MM.1S (cell line): Measurements from ENCODE around the gene WDR31.

Source experiments
- DNase-seq: peaks from one replicate; pipeline ENCODE4 v3.0.0-alpha.2; 2015
- H2AFZ ChIP-seq: fragments of 300-600 bp; sonication (generic); 2 replicates; pipeline ENCODE4 v1.6.0; 2016; ENCODE audit warnings: antibody characterized with exemption, low read length
- H3F3A ChIP-seq: fragments of 300-600 bp; sonication (generic); 2 replicates; pipeline ENCODE4 v1.6.1; 2016; ENCODE audit warnings: mild to moderate bottlenecking, antibody characterized with exemption, low read length, moderate library complexity, mixed read lengths; ENCODE audit not compliant: insufficient read depth
- H3K27ac ChIP-seq: fragments of 300-600 bp; sonication (generic); 2 replicates; pipeline ENCODE4 v1.5.1; 2016; ENCODE audit warnings: mild to moderate bottlenecking, low read length
- H3K27me3 ChIP-seq: fragments of 300-600 bp; sonication (generic); replicated peaks from 2 replicates; pipeline ENCODE4 v1.6.0; 2016; ENCODE audit warnings: low read length; ENCODE audit not compliant: insufficient read depth
- H3K36me3 ChIP-seq: fragments of 300-600 bp; sonication (generic); replicated peaks from 2 replicates; pipeline ENCODE4 v1.6.1; 2016; ENCODE audit warnings: mild to moderate bottlenecking, low read length, mixed read lengths; ENCODE audit not compliant: insufficient read depth
- H3K4me1 ChIP-seq: fragments of 300-600 bp; sonication (generic); 2 replicates; pipeline ENCODE4 v1.6.1; 2016; ENCODE audit warnings: low read length, mixed read lengths
- H3K4me2 ChIP-seq: fragments of 300-600 bp; sonication (generic); 2 replicates; pipeline ENCODE4 v1.6.0; 2016; ENCODE audit warnings: low read depth, low read length
- H3K4me3 ChIP-seq: fragments of 300-600 bp; sonication (generic); 2 replicates; pipeline ENCODE4 v1.5.1; 2016; ENCODE audit warnings: low read length, mixed read lengths
- H3K79me2 ChIP-seq: fragments of 300-600 bp; sonication (generic); 2 replicates; pipeline ENCODE4 v1.6.1; 2016; ENCODE audit warnings: mixed run types, low read length, mixed read lengths
- H3K9ac ChIP-seq: fragments of 300-600 bp; sonication (generic); 2 replicates; pipeline ENCODE4 v1.6.1; 2016; ENCODE audit warnings: low read length, mixed read lengths
- H3K9me2 ChIP-seq: fragments of 300-600 bp; sonication (generic); replicated peaks from 2 replicates; pipeline ENCODE4 v1.6.1; 2016; ENCODE audit warnings: mild to moderate bottlenecking, low read length, mixed read lengths; ENCODE audit not compliant: insufficient read depth
- H3K9me3 ChIP-seq: fragments of 300-600 bp; sonication (generic); replicated peaks from 2 replicates; pipeline ENCODE4 v1.6.1; 2016; ENCODE audit warnings: mild to moderate bottlenecking, low read length, mixed read lengths; ENCODE audit not compliant: insufficient read depth
- H4K20me1 ChIP-seq: fragments of 300-600 bp; sonication (generic); 2 replicates; pipeline ENCODE4 v1.6.1; 2016; ENCODE audit warnings: mild to moderate bottlenecking, low read length, moderate library complexity, mixed read lengths; ENCODE audit not compliant: insufficient read depth
- EZH2 ChIP-seq: fragments of 300-600 bp; sonication (generic); optimal IDR thresholded peaks from 2 replicates; pipeline ENCODE3; 2017; ENCODE audit warnings: low read depth, mild to moderate bottlenecking, antibody characterized with exemption, low read length, mixed read lengths
- EZH2phosphoT487 ChIP-seq: fragments of 300-600 bp; sonication (generic); IDR thresholded peaks from 2 replicates; pipeline ENCODE4 v1.6.1; 2018; ENCODE audit warnings: antibody characterized with exemption, low read length
- TF ChIP-seq, protein P1 (sequence below): fragments of 300-600 bp; sonication (generic); IDR thresholded peaks from 2 replicates; pipeline ENCODE4 v1.5.1; 2016; ENCODE audit warnings: antibody characterized with exemption, low read length, mixed read lengths

Gene WDR31

GRCh38 chr9:113317777-113318176 is 22.3 kb downstream of the WDR31 start:
- Histone ChIP-seq H3K27ac (no peak overlapping the region), H3K27me3 (no peaks in the 10 kb centered on the region), H3F3A (no peaks in the 10 kb centered on the region), H4K20me1 (no peaks in the 10 kb centered on the region), H3K9me3 (no peaks in the 10 kb centered on the region), H3K4me3 (no peak overlapping the region), H3K9me2 (no peaks in the 10 kb centered on the region), H3K79me2 (no peaks in the 10 kb centered on the region), H2AFZ (no peak overlapping the region), H3K4me1 (no peaks in the 10 kb centered on the region), H3K9ac (no peak overlapping the region), H3K4me2 (no peak overlapping the region), H3K36me3 (no peaks in the 10 kb centered on the region)
- DNase-seq, result no peak
- TF ChIP-seq EZH2phosphoT487, result no peak
- TF ChIP-seq, protein P1, sequence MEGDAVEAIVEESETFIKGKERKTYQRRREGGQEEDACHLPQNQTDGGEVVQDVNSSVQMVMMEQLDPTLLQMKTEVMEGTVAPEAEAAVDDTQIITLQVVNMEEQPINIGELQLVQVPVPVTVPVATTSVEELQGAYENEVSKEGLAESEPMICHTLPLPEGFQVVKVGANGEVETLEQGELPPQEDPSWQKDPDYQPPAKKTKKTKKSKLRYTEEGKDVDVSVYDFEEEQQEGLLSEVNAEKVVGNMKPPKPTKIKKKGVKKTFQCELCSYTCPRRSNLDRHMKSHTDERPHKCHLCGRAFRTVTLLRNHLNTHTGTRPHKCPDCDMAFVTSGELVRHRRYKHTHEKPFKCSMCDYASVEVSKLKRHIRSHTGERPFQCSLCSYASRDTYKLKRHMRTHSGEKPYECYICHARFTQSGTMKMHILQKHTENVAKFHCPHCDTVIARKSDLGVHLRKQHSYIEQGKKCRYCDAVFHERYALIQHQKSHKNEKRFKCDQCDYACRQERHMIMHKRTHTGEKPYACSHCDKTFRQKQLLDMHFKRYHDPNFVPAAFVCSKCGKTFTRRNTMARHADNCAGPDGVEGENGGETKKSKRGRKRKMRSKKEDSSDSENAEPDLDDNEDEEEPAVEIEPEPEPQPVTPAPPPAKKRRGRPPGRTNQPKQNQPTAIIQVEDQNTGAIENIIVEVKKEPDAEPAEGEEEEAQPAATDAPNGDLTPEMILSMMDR, result no peak
- no peak for TF ChIP-seq EZH2

DNA sequence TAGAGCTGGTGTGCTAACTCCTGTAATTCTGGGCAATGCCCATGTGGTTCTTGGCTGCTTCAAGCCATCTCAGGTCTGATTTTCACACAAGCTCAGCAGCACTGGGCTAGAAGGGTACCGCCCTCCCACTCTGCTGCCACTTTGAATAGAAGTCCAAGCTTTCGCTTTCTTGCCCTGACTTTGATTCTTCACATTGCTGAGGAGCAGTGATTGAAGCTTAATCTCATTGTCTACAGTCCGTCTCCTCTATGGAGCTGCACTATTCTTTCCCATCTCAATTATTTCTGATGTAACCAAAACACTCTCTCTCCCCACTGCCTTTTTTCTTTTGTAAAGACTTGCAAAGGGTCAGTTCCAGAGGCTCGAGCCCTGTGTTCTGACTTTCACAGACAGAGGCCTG is 24.0 kb downstream of the WDR31 start:
- Histone ChIP-seq H3F3A (0 out of 2 replicates have a peak, but pooled peaks cover 5% of the 10 kb centered on the region), H3K27me3 (no peaks in the 10 kb centered on the region), H3K4me3 (no peak overlapping the region), H3K4me2 (no peak overlapping the region), H3K4me1 (peaks cover 12% of the 10 kb centered on the region), H3K79me2 (no peaks in the 10 kb centered on the region), H3K9me3 (no peaks in the 10 kb centered on the region), H3K27ac (no peak overlapping the region), H3K9ac (no peak overlapping the region), H3K36me3 (no peaks in the 10 kb centered on the region), H2AFZ (no peak overlapping the region), H4K20me1 (no peaks in the 10 kb centered on the region), H3K9me2 (no peaks in the 10 kb centered on the region)
- TF ChIP-seq EZH2phosphoT487, result no peak
- TF ChIP-seq, protein P1, result no peak
- TF ChIP-seq EZH2, result no peak
- no peak for DNase-seq

DNA sequence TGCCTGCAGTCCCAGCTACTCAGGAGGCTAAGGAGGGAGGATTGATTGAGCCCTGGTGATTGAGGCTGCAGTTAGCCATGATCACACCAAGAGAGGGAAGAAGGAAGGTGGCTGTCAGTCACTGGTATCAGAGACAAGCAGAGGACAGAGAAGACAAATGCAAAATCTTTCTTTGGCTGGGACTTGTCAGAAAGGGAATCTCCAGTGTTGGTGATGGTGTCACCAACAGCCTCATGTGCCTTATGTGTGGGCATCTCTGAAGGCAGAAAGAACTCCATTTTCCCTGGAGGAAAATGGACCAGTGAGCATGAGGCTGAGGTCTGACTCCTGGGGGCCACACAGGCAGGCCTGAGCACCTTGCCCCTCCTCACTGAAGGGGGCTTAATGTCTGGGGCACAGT is 24.8 kb downstream of the WDR31 start:
- H4K20me1 ChIP-seq, result no peaks in the 10 kb centered on the region
- no peak for DNase-seq
- no peaks in the 10 kb centered on the region for H3K27me3 ChIP-seq
- peaks cover 13% of the 10 kb centered on the region for H3K4me1 ChIP-seq
- H3K4me2 ChIP-seq, result no peak overlapping the region
- no peaks in the 10 kb centered on the region for H3K9me3 ChIP-seq
- no peak overlapping the region for H3K9ac ChIP-seq
- H3K36me3 ChIP-seq, result no peaks in the 10 kb centered on the region
- H3K9me2 ChIP-seq, result no peaks in the 10 kb centered on the region
- H2AFZ ChIP-seq, result no peak overlapping the region
- 0 out of 2 replicates have a peak, but pooled peaks cover 5% of the 10 kb centered on the region for H3F3A ChIP-seq
- no peaks in the 10 kb centered on the region for H3K79me2 ChIP-seq
- no peak overlapping the region for H3K4me3 ChIP-seq
- no peak overlapping the region for H3K27ac ChIP-seq
- TF ChIP-seq, protein P1, result no peak
- no peak for TF ChIP-seq EZH2phosphoT487
- no peak for TF ChIP-seq EZH2
